ENCODE data around the gene EXOC6B. TPM values are rescaled to one million over a fixed set of nuclear protein-coding genes. Genes with fewer than 3 reads are reported as not detected.

The EXOC6B gene
- total and polyA plus RNA-seq, 2 of the 8 experiments (the other 6 are each of a cell fraction or from before 2014, with no cell fraction given) = 13.5 to 33.0 TPM

GRCh38 chr2:72394541-72395070, 431.2 kb downstream of the EXOC6B start:
- CTCF ChIA-PET (ENCODE audit: partially characterized antibody) = no interaction called here
- no peaks in the 10 kb centered on the region for H3K79me1 ChIP-seq (ENCODE audit: low read depth, low read length)
- TF ChIP-seq SRF (IDR thresholded peaks at IDR 0.05; ENCODE audit: low read depth, low read length) = no peak
- no peak for TF ChIP-seq EZH2 (IDR thresholded peaks at IDR 0.05; ENCODE audit: low read depth, low read length, severe bottlenecking)
- no peak for TF ChIP-seq TAF1 (IDR thresholded peaks at IDR 0.05; ENCODE audit: low read depth, low read length)
- no peak for TF ChIP-seq SP2 (IDR thresholded peaks at IDR 0.05; ENCODE audit: low read length)
- no peak for TF ChIP-seq CTBP2 (IDR thresholded peaks at IDR 0.05; ENCODE audit: borderline replicate concordance, insufficient read depth, insufficient read length, low read length)

More at GRCh38 chr2:72394541-72395070, 431.2 kb downstream of the EXOC6B start:
- H3K14ac ChIP-seq (ENCODE audit: insufficient read length) = no peak overlapping the region
- peaks cover 6 to 9% of the 10 kb centered on the region in 2 experiments; a peak in 3 of 4 replicates for H3K9me3 ChIP-seq (ENCODE audit: insufficient read depth in 2 of 2, low read depth in 1 of 2, low read length in 1 of 2)
- H4K5ac ChIP-seq (ENCODE audit: insufficient read length, low read depth, low read length) = no peak overlapping the region
- H3K79me2 ChIP-seq (ENCODE audit: control insufficient read depth in 1 of 2, insufficient read depth in 2 of 2, low read length in 2 of 2) = no peaks in the 10 kb centered on the region
- no peak overlapping the region for H4K91ac ChIP-seq (replicated peaks; ENCODE audit: insufficient read length, low read length)
- POLR2A ChIA-PET (ENCODE audit: partially characterized antibody) = no interaction called here
- no peak overlapping the region for H2BK120ac ChIP-seq (replicated peaks; ENCODE audit: low read depth, low read length)
- no peaks in the 10 kb centered on the region for H3K23me2 ChIP-seq (ENCODE audit: low read depth, low read length)
- no peak overlapping the region for H3K23ac ChIP-seq (ENCODE audit: insufficient read length)
- H2BK12ac ChIP-seq (ENCODE audit: low read depth, low read length) = no peak overlapping the region
- no peak overlapping the region for H3K4me3 ChIP-seq (ENCODE audit: extremely low read depth in 1 of 4, insufficient read depth in 2 of 4, low read depth in 3 of 4, low read length in 4 of 4)
- H2BK5ac ChIP-seq (ENCODE audit: low read depth, low read length) = no peak overlapping the region
- no peak overlapping the region for H3K56ac ChIP-seq (replicated peaks; ENCODE audit: insufficient read length, low read depth, low read length)
- FAIRE-seq = no peak
- no peaks in the 10 kb centered on the region; a peak in 2 of 8 replicates for H3K36me3 ChIP-seq (ENCODE audit: control insufficient read depth in 2 of 4, insufficient read depth in 4 of 4, low read length in 3 of 4)
- no peak overlapping the region for H2AK5ac ChIP-seq (ENCODE audit: low read depth, low read length)
- no peak overlapping the region for H3K4me2 ChIP-seq (ENCODE audit: insufficient read depth in 1 of 2, low read depth in 2 of 2, low read length in 2 of 2)
- no peak overlapping the region for H4K8ac ChIP-seq (ENCODE audit: extremely low read depth, insufficient read depth, low read length)
- H3K18ac ChIP-seq (ENCODE audit: extremely low read depth, low read length) = no peak overlapping the region
- no peak overlapping the region for H3K4ac ChIP-seq (replicated peaks; ENCODE audit: insufficient read length, low read depth, low read length)
- H3K4me1 ChIP-seq (replicated peaks in 1 of 4; ENCODE audit: control insufficient read depth in 3 of 4, insufficient read depth in 4 of 4, low read length in 3 of 4) = no peaks in the 10 kb centered on the region
- no peak overlapping the region for H3K27ac ChIP-seq (ENCODE audit: low read depth, low read length)
- no peak overlapping the region for H3K9ac ChIP-seq (replicated peaks in 1 of 4; ENCODE audit: extremely low read depth in 1 of 4, low read depth in 3 of 4, low read length in 3 of 4)
- no peak overlapping the region for H2BK15ac ChIP-seq (ENCODE audit: low read length)
- no peak for DNase-seq (ENCODE audit: low read depth in 1 of 2, low spot score in 2 of 2)
- no peak overlapping the region for H2BK20ac ChIP-seq (ENCODE audit: low read length)
- H2AFZ ChIP-seq (ENCODE audit: low read length) = no peak overlapping the region
- no peaks in the 10 kb centered on the region for H3K27me3 ChIP-seq (replicated peaks in 1 of 4; ENCODE audit: control insufficient read depth in 3 of 4, extremely low read depth in 1 of 4, insufficient read depth in 3 of 4, low read length in 3 of 4)
- no peaks in the 10 kb centered on the region for H4K20me1 ChIP-seq (replicated peaks in 1 of 2; ENCODE audit: control insufficient read depth in 1 of 2, insufficient read depth in 2 of 2, low read length in 2 of 2)
